ENCODE measurements around the gene LRRIQ1. TPM values are rescaled to one million over a fixed set of nuclear protein-coding genes. Genes with fewer than 3 reads are reported as not detected.

The LRRIQ1 gene
- total RNA-seq, 1 donor from 2014 or later, result not detected

DNA sequence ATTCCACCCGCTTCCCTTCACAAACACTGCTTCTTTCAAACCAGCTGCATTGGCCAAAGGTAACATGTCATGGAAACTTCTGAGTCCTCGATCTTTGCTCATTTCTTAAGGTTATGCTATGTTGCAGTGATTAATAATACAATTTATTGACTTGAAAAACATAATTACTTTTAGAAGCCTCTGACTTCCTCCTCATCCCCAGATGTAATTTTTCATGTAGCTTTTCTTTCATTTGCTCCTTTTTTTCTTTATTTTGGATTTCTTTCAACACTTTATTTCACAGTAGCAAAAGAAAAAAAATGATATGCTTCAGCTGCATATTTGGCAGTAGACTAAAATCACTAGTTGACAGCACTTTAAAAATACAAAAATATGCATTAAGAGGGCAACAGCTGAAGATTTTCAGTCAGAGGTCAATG is 116.2 kb downstream of the LRRIQ1 start:
- H3K9me3 Mint-ChIP-seq (ENCODE audit: unreplicated experiment), result no peaks in the 10 kb centered on the region
- TF ChIP-seq, protein P1, sequence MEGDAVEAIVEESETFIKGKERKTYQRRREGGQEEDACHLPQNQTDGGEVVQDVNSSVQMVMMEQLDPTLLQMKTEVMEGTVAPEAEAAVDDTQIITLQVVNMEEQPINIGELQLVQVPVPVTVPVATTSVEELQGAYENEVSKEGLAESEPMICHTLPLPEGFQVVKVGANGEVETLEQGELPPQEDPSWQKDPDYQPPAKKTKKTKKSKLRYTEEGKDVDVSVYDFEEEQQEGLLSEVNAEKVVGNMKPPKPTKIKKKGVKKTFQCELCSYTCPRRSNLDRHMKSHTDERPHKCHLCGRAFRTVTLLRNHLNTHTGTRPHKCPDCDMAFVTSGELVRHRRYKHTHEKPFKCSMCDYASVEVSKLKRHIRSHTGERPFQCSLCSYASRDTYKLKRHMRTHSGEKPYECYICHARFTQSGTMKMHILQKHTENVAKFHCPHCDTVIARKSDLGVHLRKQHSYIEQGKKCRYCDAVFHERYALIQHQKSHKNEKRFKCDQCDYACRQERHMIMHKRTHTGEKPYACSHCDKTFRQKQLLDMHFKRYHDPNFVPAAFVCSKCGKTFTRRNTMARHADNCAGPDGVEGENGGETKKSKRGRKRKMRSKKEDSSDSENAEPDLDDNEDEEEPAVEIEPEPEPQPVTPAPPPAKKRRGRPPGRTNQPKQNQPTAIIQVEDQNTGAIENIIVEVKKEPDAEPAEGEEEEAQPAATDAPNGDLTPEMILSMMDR (IDR thresholded peaks at IDR 0.05), result no peak
- peaks cover 32% of the 10 kb centered on the region for H3K27me3 Mint-ChIP-seq (ENCODE audit: unreplicated experiment)
- no peaks in the 10 kb centered on the region for H3K36me3 Mint-ChIP-seq (ENCODE audit: unreplicated experiment)
- no peak for DNase-seq (ENCODE audit: extremely low spot score, unreplicated experiment)
- no peak overlapping the region for H3K4me3 Mint-ChIP-seq (ENCODE audit: unreplicated experiment)
- no peaks in the 10 kb centered on the region for H3K4me1 Mint-ChIP-seq (ENCODE audit: unreplicated experiment)
- no peak overlapping the region for H3K27ac Mint-ChIP-seq (ENCODE audit: unreplicated experiment)

DNA sequence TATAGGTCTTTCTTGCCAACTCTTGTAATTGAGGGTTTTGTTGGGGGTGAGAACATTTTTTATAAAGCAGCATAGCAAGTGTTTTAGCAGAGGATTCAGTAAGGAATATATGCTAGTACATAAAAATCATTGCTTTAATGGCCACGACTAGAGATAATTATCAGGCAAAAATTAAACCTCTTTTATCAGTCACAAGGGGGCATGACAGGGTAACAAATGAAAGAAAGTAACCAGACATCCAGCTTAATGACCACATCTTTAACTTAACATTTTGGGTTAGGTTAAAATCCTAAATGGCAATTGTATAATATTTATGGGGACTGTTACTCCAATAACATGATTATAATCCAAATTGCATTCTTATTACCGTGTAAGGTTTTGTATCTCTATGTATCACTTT is 119.6 kb downstream of the LRRIQ1 start:
- Mint-ChIP-seq H3K4me1 (ENCODE audit: unreplicated experiment) (no peaks in the 10 kb centered on the region), H3K9me3 (ENCODE audit: unreplicated experiment) (no peaks in the 10 kb centered on the region), H3K36me3 (ENCODE audit: unreplicated experiment) (no peaks in the 10 kb centered on the region), H3K27ac (ENCODE audit: unreplicated experiment) (no peak overlapping the region), H3K4me3 (ENCODE audit: unreplicated experiment) (no peak overlapping the region), H3K27me3 (ENCODE audit: unreplicated experiment) (peaks cover 21% of the 10 kb centered on the region)
- TF ChIP-seq, protein P1 (IDR thresholded peaks at IDR 0.05), result peak; percentile 67
- DNase-seq (ENCODE audit: extremely low spot score, unreplicated experiment), result no peak

DNA sequence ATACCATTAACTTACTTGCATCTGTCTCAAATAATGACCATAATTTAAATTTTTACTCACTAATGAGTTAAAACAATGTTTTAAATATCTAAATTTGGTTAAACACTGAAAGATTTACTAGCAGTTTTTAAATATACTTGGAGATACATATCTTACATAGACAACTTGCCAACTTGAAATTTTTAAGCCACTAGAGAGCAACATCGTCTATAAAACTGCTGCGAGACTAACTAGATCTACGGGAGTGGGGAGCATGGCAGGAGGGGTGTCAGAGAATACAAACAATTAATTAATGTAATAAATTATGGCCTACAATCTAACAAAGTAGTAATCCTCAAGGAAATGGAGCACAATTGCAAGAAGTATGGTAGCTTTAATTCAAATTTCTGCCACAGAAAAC is 120.4 kb downstream of the LRRIQ1 start:
- no peaks in the 10 kb centered on the region for H3K9me3 Mint-ChIP-seq (ENCODE audit: unreplicated experiment)
- H3K4me3 Mint-ChIP-seq (ENCODE audit: unreplicated experiment), result no peak overlapping the region
- peaks cover 19% of the 10 kb centered on the region for H3K27me3 Mint-ChIP-seq (ENCODE audit: unreplicated experiment)
- H3K36me3 Mint-ChIP-seq (ENCODE audit: unreplicated experiment), result no peaks in the 10 kb centered on the region
- TF ChIP-seq, protein P1 (IDR thresholded peaks at IDR 0.05), result peak; percentile 49
- DNase-seq (ENCODE audit: extremely low spot score, unreplicated experiment), result no peak
- H3K4me1 Mint-ChIP-seq (ENCODE audit: unreplicated experiment), result no peaks in the 10 kb centered on the region
- H3K27ac Mint-ChIP-seq (ENCODE audit: unreplicated experiment), result no peak overlapping the region

DNA sequence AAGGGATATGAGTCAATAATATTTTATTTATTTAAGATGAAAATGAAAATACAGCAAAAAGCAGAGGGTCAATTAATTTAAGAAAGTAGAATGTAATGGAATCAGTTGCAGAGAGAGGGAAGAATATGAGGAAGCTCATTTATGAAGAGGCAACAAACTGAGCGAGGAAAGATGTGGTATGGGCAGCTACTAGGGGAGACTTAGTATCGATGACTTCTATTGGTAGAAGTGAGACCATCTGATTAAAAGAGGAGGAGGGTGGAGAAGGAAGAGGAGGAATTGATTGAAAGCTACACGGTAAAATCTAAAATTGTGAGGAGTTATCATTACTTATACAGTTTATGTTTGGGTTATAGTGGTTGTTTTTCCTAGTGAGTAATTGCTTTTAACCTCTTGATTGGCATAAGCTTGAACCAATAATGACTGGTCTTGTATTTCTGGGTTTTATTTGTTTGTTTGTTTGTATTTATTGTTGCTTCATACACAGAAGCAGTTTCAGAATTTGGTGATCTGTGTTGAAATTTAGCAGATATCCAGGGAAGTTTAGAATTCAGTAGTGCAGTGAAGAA is 121.0 kb downstream of the LRRIQ1 start:
- Mint-ChIP-seq H3K4me3 (ENCODE audit: unreplicated experiment) (no peak overlapping the region), H3K36me3 (ENCODE audit: unreplicated experiment) (no peaks in the 10 kb centered on the region), H3K27me3 (ENCODE audit: unreplicated experiment) (peaks cover 19% of the 10 kb centered on the region), H3K9me3 (ENCODE audit: unreplicated experiment) (no peaks in the 10 kb centered on the region), H3K27ac (ENCODE audit: unreplicated experiment) (no peak overlapping the region), H3K4me1 (ENCODE audit: unreplicated experiment) (no peaks in the 10 kb centered on the region)
- TF ChIP-seq, protein P1 (IDR thresholded peaks at IDR 0.05), result no peak
- no peak for DNase-seq (ENCODE audit: extremely low spot score, unreplicated experiment)

DNA sequence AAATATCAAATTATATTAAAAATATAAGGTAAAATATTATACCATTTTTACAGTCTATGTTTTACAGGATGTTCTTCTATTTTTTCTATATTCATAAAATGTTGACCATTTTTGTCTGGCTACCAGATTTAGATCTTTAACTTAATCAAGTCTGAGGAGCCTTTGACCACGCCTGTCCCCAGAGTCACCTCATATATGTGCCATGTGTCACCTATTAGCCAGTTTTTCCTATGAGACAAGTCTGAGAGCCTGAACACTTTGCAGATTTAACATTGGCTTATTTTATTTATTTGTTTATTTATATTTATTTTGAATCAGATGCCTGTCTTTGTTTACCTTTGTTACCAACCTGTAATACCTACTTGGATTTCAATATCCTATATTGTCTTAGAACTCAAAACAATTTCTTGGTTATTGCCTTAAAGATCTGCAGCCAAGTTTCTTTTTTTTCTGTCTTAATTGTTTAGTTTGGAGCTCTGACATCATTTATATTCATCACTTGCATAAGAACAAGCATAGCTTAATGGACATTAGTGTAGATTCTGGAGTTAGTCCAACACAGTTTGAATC is 127.7 kb downstream of the LRRIQ1 start:
- Mint-ChIP-seq H3K27me3 (ENCODE audit: unreplicated experiment) (peaks cover 21% of the 10 kb centered on the region), H3K4me3 (ENCODE audit: unreplicated experiment) (no peak overlapping the region), H3K9me3 (ENCODE audit: unreplicated experiment) (no peaks in the 10 kb centered on the region), H3K27ac (ENCODE audit: unreplicated experiment) (no peak overlapping the region), H3K36me3 (ENCODE audit: unreplicated experiment) (no peaks in the 10 kb centered on the region), H3K4me1 (ENCODE audit: unreplicated experiment) (no peaks in the 10 kb centered on the region)
- DNase-seq (ENCODE audit: extremely low spot score, unreplicated experiment), result no peak
- TF ChIP-seq, protein P1 (IDR thresholded peaks at IDR 0.05), result no peak
